ENCODE measurements around the gene GNA12. TPM values are rescaled to one million over a fixed set of nuclear protein-coding genes. Genes with fewer than 3 reads are reported as not detected.

GNA12 gene
- total RNA-seq, 1 donor: 27.1 TPM

DNA sequence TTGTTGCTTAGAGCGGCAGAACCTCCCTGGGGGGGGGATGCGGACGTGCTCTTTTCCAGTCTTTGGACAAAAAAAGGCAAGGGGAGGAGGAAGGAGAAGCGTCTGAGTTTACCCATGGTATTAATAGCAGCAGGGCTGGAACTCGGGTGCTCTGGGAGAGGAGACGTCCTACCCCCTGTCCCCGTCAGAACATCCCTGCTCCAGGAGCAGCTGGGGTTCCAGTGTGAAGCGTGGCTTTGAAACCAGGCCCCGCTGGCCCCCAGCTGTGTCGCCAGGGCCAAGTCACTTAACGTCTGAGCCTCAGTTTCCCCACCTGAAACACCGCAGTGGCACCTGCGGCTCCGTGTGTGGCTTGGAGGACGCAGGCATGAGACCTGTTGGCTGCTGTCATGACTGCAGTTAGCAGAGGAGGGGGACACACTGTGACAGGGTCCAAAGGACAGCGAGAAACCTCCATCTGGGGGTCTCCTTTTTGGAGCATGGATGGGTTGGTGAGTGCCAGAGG is 154.7 kb downstream of the GNA12 start:
- no peak for TF ChIP-seq CTCF (IDR thresholded peaks at IDR 0.05; ENCODE audit: extremely low read depth, low read depth, low read length)
- Histone ChIP-seq H3K4me1 (ENCODE audit: insufficient read depth, low read length) (peaks cover 26% of the 10 kb centered on the region), H3K9me3 (ENCODE audit: low read depth, low read length) (no peaks in the 10 kb centered on the region), H3K27me3 (ENCODE audit: insufficient read depth, low read length) (peaks cover 23% of the 10 kb centered on the region), H4K20me1 (ENCODE audit: insufficient read depth, low read length) (peaks cover 7% of the 10 kb centered on the region), H3K27ac (ENCODE audit: low read depth, low read length) (peak overlapping the region; percentile 16), H3K4me2 (ENCODE audit: insufficient read depth, low read length) (peak overlapping the region; percentile 70), H3K4me3 (ENCODE audit: insufficient read depth, low read length) (peak overlapping the region; percentile 66), H3K79me2 (ENCODE audit: insufficient read depth, low read length) (no peaks in the 10 kb centered on the region), H3K36me3 (ENCODE audit: insufficient read depth, low read length) (no peaks in the 10 kb centered on the region), H2AFZ (ENCODE audit: low read length) (peak overlapping the region; percentile 35)
- DNase-seq (ENCODE audit: insufficient read length, low spot score, missing footprints): peak; percentile 85

GRCh38 chr7:2688409-2689342 is 155.4 kb downstream of the GNA12 start:
- no peak for TF ChIP-seq CTCF (IDR thresholded peaks at IDR 0.05; ENCODE audit: extremely low read depth, low read depth, low read length)
- Histone ChIP-seq H2AFZ (ENCODE audit: low read length) (peak overlapping the region; percentile 35), H3K27ac (ENCODE audit: low read depth, low read length) (peak overlapping the region; percentile 16), H3K9me3 (ENCODE audit: low read depth, low read length) (no peaks in the 10 kb centered on the region), H3K27me3 (ENCODE audit: insufficient read depth, low read length) (peaks cover 23% of the 10 kb centered on the region), H4K20me1 (ENCODE audit: insufficient read depth, low read length) (peaks cover 7% of the 10 kb centered on the region), H3K36me3 (ENCODE audit: insufficient read depth, low read length) (no peaks in the 10 kb centered on the region), H3K4me1 (ENCODE audit: insufficient read depth, low read length) (peaks cover 26% of the 10 kb centered on the region), H3K4me3 (ENCODE audit: insufficient read depth, low read length) (peak overlapping the region; percentile 66), H3K79me2 (ENCODE audit: insufficient read depth, low read length) (no peaks in the 10 kb centered on the region), H3K4me2 (ENCODE audit: insufficient read depth, low read length) (peak overlapping the region; percentile 70)
- DNase-seq (ENCODE audit: insufficient read length, low spot score, missing footprints): peak; percentile 92

GRCh38 chr7:2687881-2688318 is 156.2 kb downstream of the GNA12 start, which contains the start of gene AMZ1:
Gene AMZ1 (plus strand): TSS chr7:2688202. CDS start chr7:2700452, 12,250 bp downstream.
- no peaks in the 10 kb centered on the region for H3K79me2 ChIP-seq (ENCODE audit: insufficient read depth, low read length)
- peak; percentile 94 for DNase-seq (ENCODE audit: insufficient read length, low spot score, missing footprints)
- no peaks in the 10 kb centered on the region for H3K36me3 ChIP-seq (ENCODE audit: insufficient read depth, low read length)
- H3K27ac ChIP-seq (ENCODE audit: low read depth, low read length): peak within 1 kb of the TSS; percentile 16
- peaks cover 23% of the 10 kb centered on the region for H3K27me3 ChIP-seq (ENCODE audit: insufficient read depth, low read length)
- peak within 1 kb of the TSS; percentile 70 for H3K4me2 ChIP-seq (ENCODE audit: insufficient read depth, low read length)
- no peaks in the 10 kb centered on the region for H3K9me3 ChIP-seq (ENCODE audit: low read depth, low read length)
- no peak for TF ChIP-seq CTCF (IDR thresholded peaks at IDR 0.05; ENCODE audit: extremely low read depth, low read depth, low read length)
- H3K4me3 ChIP-seq (ENCODE audit: insufficient read depth, low read length): peak within 1 kb of the TSS; percentile 66
- peaks cover 26% of the 10 kb centered on the region for H3K4me1 ChIP-seq (ENCODE audit: insufficient read depth, low read length)
- peaks cover 7% of the 10 kb centered on the region for H4K20me1 ChIP-seq (ENCODE audit: insufficient read depth, low read length)
- H2AFZ ChIP-seq (ENCODE audit: low read length): peak within 1 kb of the TSS; percentile 35

DNA sequence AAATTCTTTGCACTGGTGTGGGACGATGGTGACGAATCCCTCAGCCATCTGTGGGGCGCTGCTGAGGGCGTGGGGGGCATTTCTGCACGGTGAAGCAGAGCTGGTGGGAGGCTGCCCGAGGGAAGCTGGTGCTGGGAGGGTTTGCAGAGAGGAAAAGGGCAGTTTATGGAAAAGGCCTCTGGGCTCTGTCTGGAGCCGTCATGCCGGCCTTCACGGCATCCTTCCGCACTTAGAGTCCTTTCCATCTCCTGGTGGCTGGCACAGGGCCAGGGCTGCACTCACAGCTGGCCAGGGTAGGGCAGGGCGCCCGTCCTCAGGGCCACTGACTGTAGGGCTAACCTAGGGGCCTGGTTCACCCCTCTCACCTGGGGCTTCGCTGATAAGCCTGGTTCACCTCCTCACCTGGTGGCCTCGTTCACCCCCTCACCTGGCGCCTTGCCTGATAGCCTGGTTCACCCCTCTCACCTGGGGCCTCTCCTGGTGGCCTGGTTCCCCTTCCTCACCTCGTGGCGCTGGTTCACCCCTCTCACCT is 156.7 kb downstream of the GNA12 start:
- Histone ChIP-seq H4K20me1 (ENCODE audit: insufficient read depth, low read length) (peaks cover 7% of the 10 kb centered on the region), H3K79me2 (ENCODE audit: insufficient read depth, low read length) (no peaks in the 10 kb centered on the region), H3K4me2 (ENCODE audit: insufficient read depth, low read length) (peak overlapping the region; percentile 70), H2AFZ (ENCODE audit: low read length) (no peak overlapping the region), H3K4me3 (ENCODE audit: insufficient read depth, low read length) (peak overlapping the region; percentile 66), H3K9me3 (ENCODE audit: low read depth, low read length) (no peaks in the 10 kb centered on the region), H3K36me3 (ENCODE audit: insufficient read depth, low read length) (no peaks in the 10 kb centered on the region), H3K27me3 (ENCODE audit: insufficient read depth, low read length) (peaks cover 23% of the 10 kb centered on the region), H3K27ac (ENCODE audit: low read depth, low read length) (peak overlapping the region; percentile 8), H3K4me1 (ENCODE audit: insufficient read depth, low read length) (peaks cover 26% of the 10 kb centered on the region)
- TF ChIP-seq CTCF (IDR thresholded peaks at IDR 0.05; ENCODE audit: extremely low read depth, low read depth, low read length): no peak
- peak; percentile 95 for DNase-seq (ENCODE audit: insufficient read length, low spot score, missing footprints)

Data from osteoblast (primary cell).